ENCODE data around the gene ATP6AP1.
"Not testable (repeated sequence)": the region's sequence is repeated elsewhere in the genome, so short reads cannot be mapped to it uniquely, and the experiment has no call there.

Gene ATP6AP1

DNA sequence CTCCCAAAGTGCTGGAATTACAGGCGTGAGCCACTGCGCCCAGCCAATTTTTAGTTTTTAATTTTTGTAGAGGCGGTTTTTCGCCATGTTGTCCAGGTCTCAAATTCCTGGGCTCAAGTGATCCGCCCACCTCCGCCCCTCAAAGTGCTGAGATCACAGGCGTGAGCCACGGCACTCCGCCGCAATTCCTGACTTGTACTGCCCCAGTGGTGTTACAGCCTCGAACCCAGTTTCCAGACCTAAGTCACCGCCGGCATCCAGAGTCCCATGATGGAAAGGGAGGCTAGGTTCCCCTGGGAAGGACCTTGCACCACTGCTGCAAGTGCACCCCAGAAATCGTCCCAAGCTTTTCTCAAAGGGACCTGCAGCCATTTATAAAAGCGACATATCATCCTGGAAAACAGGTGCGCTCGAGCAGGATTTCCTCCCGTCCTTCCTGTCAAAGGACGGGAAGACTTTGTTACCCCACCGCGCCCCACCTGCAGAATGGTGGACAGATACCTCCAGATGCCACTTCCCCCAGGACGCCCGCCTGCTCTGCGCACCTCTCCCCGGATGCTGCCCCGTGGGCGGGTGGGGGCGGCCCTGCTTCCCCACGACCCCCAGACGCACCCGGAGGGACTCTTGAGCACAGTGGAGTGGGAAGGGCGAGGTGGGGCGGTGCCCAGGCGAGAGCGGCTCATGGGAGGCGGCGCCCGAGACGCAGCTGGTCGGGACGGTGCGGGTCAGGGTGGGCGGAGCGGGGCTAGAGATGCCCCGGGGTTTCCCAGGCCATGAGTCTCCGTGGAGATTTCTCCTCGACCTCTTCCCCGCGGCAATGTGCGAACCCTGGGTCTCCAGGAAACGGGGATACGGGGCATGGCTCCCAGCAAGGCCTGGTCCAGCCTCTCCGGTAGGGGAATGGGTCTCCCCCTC is 31.2 kb upstream of the ATP6AP1 start:
- TF ChIP-seq, protein P1, sequence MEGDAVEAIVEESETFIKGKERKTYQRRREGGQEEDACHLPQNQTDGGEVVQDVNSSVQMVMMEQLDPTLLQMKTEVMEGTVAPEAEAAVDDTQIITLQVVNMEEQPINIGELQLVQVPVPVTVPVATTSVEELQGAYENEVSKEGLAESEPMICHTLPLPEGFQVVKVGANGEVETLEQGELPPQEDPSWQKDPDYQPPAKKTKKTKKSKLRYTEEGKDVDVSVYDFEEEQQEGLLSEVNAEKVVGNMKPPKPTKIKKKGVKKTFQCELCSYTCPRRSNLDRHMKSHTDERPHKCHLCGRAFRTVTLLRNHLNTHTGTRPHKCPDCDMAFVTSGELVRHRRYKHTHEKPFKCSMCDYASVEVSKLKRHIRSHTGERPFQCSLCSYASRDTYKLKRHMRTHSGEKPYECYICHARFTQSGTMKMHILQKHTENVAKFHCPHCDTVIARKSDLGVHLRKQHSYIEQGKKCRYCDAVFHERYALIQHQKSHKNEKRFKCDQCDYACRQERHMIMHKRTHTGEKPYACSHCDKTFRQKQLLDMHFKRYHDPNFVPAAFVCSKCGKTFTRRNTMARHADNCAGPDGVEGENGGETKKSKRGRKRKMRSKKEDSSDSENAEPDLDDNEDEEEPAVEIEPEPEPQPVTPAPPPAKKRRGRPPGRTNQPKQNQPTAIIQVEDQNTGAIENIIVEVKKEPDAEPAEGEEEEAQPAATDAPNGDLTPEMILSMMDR (IDR thresholded peaks at IDR 0.05; ENCODE audit: low read depth, low read length), result no peak
- TF ChIP-seq, protein P2, sequence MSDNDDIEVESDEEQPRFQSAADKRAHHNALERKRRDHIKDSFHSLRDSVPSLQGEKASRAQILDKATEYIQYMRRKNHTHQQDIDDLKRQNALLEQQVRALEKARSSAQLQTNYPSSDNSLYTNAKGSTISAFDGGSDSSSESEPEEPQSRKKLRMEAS (IDR thresholded peaks at IDR 0.05; ENCODE audit: low read depth, low read length), result no peak
- TF ChIP-seq POLR2A (IDR thresholded peaks at IDR 0.05; ENCODE audit: extremely low read depth, insufficient read length), result peak; percentile 31
- TF ChIP-seq MYC (IDR thresholded peaks at IDR 0.05; ENCODE audit: low read depth, low read length), result no peak; the same call in 1 of the 2 replicates
- H3K4me3 ChIP-seq (ENCODE audit: low read depth, low read length), result peak overlapping the region; percentile 100
- DNase-seq (ENCODE audit: low read depth), result peak; percentile 81

DNA sequence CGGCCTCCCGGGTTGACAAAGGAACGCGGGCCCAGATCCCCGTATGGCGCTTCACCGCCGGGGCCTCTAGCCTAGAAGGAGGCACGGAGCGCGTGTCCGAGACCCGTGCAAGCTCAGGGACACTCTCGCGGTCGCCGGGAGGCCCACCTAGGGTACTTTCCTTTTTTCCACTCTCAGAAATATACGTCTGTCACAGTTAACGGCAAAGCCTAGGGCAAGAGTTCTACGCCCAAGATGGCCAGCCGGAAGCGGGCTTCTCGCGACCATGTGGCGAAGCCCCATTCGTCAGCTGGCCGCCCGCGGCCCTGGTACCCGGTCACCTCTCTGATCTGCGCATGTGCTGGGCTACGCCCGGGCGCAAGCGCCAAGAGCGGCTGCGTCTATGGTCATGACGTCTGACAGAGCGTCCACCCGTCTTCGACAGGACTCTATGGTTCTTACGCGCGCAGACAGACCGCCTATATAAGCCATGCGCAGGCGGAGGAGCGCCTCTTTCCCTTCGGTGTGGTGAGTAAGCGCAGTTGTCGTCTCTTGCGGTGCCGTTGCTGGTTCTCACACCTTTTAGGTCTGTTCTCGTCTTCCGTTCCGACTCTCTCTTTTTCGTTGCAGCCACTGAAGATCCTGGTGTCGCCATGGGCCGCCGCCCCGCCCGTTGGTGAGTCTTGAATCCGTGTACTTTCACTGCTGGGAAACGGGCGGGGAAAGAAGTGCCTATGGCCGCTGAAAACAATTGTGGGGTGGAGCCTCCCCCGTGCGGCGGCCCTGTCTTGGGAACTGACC is 30.4 kb upstream of the ATP6AP1 start, which contains the start of gene RPL10:
Gene RPL10 (plus strand): TSS at position 490 of the 780 bp plus-strand sequence. CDS start 143 bp downstream, at position 633.
- TF ChIP-seq, protein P1 (IDR thresholded peaks at IDR 0.05; ENCODE audit: low read depth, low read length), result no peak
- TF ChIP-seq, protein P2 (IDR thresholded peaks at IDR 0.05; ENCODE audit: low read depth, low read length), result peak; percentile 95
- TF ChIP-seq POLR2A (IDR thresholded peaks at IDR 0.05; ENCODE audit: extremely low read depth, insufficient read length) (peak; percentile 98), MYC (IDR thresholded peaks at IDR 0.05; ENCODE audit: low read depth, low read length) (peak; percentile 98)
- H3K4me3 ChIP-seq (ENCODE audit: low read depth, low read length), result peak within 1 kb of the TSS; percentile 100
- peak; percentile 97 for DNase-seq (ENCODE audit: low read depth)

DNA sequence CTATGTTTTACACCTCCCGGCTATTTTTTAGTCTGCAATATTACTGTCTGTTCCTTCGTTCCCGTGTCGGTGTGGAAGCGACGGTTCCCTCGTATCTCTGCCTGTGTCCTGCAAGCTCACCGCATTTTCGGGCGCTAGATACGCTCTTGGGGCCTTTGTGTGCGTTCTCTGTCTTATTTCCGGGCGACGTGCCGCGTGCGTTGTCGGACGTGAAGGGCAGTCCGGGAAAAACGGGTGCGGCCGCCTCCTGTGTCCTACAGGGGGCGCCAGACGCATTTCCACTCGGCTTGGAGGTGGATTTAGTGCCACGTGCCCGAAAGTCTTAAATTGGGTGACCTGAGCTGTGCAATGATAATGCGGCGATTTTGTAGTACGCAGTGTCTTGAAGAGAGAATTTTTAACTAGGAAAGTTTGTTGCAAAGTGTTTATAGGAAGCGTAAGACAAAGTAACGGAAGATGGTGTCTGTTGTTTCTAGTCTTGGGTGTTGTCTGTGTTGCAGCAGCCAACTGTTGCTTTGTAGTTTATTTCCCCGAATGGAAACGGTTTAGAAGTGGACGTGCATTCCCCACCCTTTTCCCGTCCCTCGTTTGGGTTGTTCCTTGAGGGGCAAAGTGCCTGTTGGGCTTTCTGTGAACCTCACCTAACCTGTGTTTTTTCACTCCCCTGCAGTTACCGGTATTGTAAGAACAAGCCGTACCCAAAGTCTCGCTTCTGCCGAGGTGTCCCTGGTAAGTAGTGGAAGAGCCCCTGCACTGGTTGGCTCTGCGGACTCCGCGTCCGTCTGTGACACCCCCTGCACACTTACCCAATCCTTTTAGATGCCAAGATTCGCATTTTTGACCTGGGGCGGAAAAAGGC is 29.6 kb upstream of the ATP6AP1 start:
- peak; percentile 90 for DNase-seq (ENCODE audit: low read depth)
- TF ChIP-seq, protein P2 (IDR thresholded peaks at IDR 0.05; ENCODE audit: low read depth, low read length), result peak; percentile 97
- no peak for TF ChIP-seq POLR2A (IDR thresholded peaks at IDR 0.05; ENCODE audit: extremely low read depth, insufficient read length)
- TF ChIP-seq, protein P1 (IDR thresholded peaks at IDR 0.05; ENCODE audit: low read depth, low read length), result peak; percentile 54
- peak; percentile 99 for TF ChIP-seq MYC (IDR thresholded peaks at IDR 0.05; ENCODE audit: low read depth, low read length)
- H3K4me3 ChIP-seq (ENCODE audit: low read depth, low read length), result peak overlapping the region; percentile 100

DNA sequence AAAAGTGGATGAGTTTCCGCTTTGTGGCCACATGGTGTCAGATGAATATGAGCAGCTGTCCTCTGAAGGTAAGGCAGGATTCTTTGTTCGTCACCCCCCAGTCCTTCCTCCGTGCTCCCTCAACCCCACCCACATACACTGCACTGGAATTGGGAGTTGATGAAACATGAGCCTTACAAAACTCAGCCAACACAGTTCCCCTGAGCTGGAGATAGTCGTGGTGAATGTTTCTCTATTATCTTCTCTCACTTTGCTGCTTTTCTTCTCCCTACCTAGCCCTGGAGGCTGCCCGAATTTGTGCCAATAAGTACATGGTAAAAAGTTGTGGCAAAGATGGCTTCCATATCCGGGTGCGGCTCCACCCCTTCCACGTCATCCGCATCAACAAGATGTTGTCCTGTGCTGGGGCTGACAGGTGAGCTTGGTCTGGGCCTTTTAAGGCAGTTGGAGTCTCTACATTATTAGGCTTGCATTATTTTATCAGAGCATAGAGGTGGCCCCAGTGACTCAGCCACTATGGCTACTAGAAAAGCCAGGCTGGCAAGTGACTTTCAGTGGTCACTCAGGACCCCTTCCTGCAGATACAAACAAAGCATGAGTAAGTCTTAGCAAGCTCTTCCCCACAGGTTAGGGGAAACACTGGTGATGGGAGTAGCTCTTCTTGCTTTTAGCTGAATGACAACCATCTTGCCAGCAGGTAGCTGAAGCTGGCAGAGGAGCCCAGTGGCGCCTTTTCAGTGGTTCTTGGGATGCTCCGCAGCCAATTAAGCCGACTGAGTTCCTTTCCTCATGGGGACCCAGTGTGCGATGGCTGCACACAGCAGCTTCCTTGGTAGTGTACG is 28.7 kb upstream of the ATP6AP1 start:
- TF ChIP-seq MYC (IDR thresholded peaks at IDR 0.05; ENCODE audit: low read depth, low read length) (no peak), POLR2A (IDR thresholded peaks at IDR 0.05; ENCODE audit: extremely low read depth, insufficient read length) (no peak)
- TF ChIP-seq, protein P1 (IDR thresholded peaks at IDR 0.05; ENCODE audit: low read depth, low read length), result no peak
- TF ChIP-seq, protein P2 (IDR thresholded peaks at IDR 0.05; ENCODE audit: low read depth, low read length), result no peak
- peak overlapping the region; percentile 100 for H3K4me3 ChIP-seq (ENCODE audit: low read depth, low read length)
- no peak for DNase-seq (ENCODE audit: low read depth)

DNA sequence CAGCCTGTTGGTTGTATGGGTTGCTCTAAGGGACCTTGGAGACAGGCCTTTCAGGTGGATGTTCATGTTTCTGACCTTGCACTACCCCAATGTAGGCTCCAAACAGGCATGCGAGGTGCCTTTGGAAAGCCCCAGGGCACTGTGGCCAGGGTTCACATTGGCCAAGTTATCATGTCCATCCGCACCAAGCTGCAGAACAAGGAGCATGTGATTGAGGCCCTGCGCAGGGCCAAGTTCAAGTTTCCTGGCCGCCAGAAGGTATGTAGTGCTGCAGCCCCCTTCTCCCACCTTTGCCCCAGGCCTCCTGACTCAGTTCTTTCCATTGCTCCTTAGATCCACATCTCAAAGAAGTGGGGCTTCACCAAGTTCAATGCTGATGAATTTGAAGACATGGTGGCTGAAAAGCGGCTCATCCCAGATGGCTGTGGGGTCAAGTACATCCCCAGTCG is 28.1 kb upstream of the ATP6AP1 start:
- DNase-seq (ENCODE audit: low read depth), result not testable (repeated sequence)
- peak overlapping the region; percentile 100 for H3K4me3 ChIP-seq (ENCODE audit: low read depth, low read length)
